Immature natural killer cell (primary cell): ENCODE measurements around the gene DDX3X. TPM values are rescaled to one million over a fixed set of nuclear protein-coding genes. Genes with fewer than 3 reads are reported as not detected.

Source experiments
- polyA plus RNA-seq, 3 donors: library from polyadenylated mRNA; unstranded; fragments of 300-500 nt; fragmentation: Illumina TruSeq; gene quantifications; one replicate each; pipeline ENCODE4 v1.2.3, GENCODE V29; 2021

DDX3X gene
- polyA plus RNA-seq, 3 donors from 2014 or later: 113 to 214 (median 160) TPM

Other genes with a start within 250 kb of the DDX3X start
- gene USP9X, start 248.7 kb upstream of the DDX3X start, polyA plus RNA-seq: 10 to 100 TPM in 2 of 3 donors, 1 to 10 TPM in 1; 7.4 to 30.7 (median 12.0) TPM
- gene NYX, start 113.2 kb downstream of the DDX3X start, polyA plus RNA-seq: not detected